DND-41 (cell line): ENCODE measurements around the gene POR.
A peak's percentile ranks its signal among the peaks of the same experiment; 100 is the strongest.

Source experiments
- ATAC-seq: fragments of 200-7000 bp; cut with Tn5 transposase; 3 replicates; pipeline ENCODE4 v1.9.1; 2021; ENCODE audit warnings: low read depth; ENCODE audit not compliant: insufficient read depth
- DNase-seq: peaks from one replicate; pipeline ENCODE4 v3.0.0-alpha.2; 2020
- H2AFZ ChIP-seq: 2 replicates; pipeline ENCODE4 v1.6.0; 2012; ENCODE audit warnings: low read depth, low read length
- H3K27ac ChIP-seq: 2 replicates; pipeline ENCODE4 v1.5.1; 2012; ENCODE audit warnings: low read length, inconsistent platforms
- H3K27me3 ChIP-seq: fragments of 200-600 bp; sonication (generic); 2 replicates; pipeline ENCODE4 v1.6.0; 2012; ENCODE audit warnings: low read length, mild to moderate bottlenecking, inconsistent platforms; ENCODE audit not compliant: insufficient read depth, poor library complexity
- H3K36me3 ChIP-seq: 2 replicates; pipeline ENCODE4 v1.5.1; 2012; ENCODE audit warnings: low read length, inconsistent platforms; ENCODE audit not compliant: insufficient read depth
- H3K4me1 ChIP-seq: 2 replicates; pipeline ENCODE4 v1.5.1; 2012; ENCODE audit warnings: mild to moderate bottlenecking, low read length; ENCODE audit not compliant: insufficient read depth
- H3K4me2 ChIP-seq: 2 replicates; pipeline ENCODE4 v1.6.0; 2012; ENCODE audit warnings: mild to moderate bottlenecking, moderate library complexity, low read length, inconsistent platforms; ENCODE audit not compliant: insufficient read depth
- H3K4me3 ChIP-seq, 2 experiments: fragments of 200-600 bp in 1 of 2; shearing (Covaris generic) in 1 of 2; 2 replicates each; pipeline ENCODE4 v1.5.1; 2012 to 2016; ENCODE audit warnings: inconsistent platforms in 2 of 2, low read length in 2 of 2, mild to moderate bottlenecking in 2 of 2, low read depth in 1 of 2, moderate library complexity in 1 of 2
- H3K79me2 ChIP-seq: 2 replicates; pipeline ENCODE4 v1.6.0; 2012; ENCODE audit warnings: low read length, inconsistent platforms; ENCODE audit not compliant: insufficient read depth
- H3K9ac ChIP-seq: 2 replicates; pipeline ENCODE4 v1.6.0; 2012; ENCODE audit warnings: low read depth, mild to moderate bottlenecking, inconsistent platforms, low read length, moderate library complexity
- H3K9me3 ChIP-seq: 2 replicates; pipeline ENCODE4 v1.5.1; 2012; ENCODE audit warnings: low read length, moderate library complexity, mild to moderate bottlenecking, inconsistent platforms; ENCODE audit not compliant: insufficient read depth, severe bottlenecking
- H4K20me1 ChIP-seq: 2 replicates; pipeline ENCODE4 v1.6.0; 2012; ENCODE audit warnings: low read length; ENCODE audit not compliant: insufficient read depth
- CTCF ChIP-seq: IDR thresholded peaks from 2 replicates; pipeline ENCODE4 v1.5.1; 2012; ENCODE audit warnings: borderline replicate concordance, low read length, moderate library complexity, mild to moderate bottlenecking; ENCODE audit not compliant: poor library complexity, severe bottlenecking; ENCODE audit errors: extremely low read depth
- EZH2 ChIP-seq: IDR thresholded peaks from 3 replicates; pipeline ENCODE4 v1.6.1; 2012; ENCODE audit warnings: borderline replicate concordance, low read depth, mild to moderate bottlenecking, moderate library complexity, low read length, inconsistent platforms; ENCODE audit not compliant: severe bottlenecking

Gene POR

DNA sequence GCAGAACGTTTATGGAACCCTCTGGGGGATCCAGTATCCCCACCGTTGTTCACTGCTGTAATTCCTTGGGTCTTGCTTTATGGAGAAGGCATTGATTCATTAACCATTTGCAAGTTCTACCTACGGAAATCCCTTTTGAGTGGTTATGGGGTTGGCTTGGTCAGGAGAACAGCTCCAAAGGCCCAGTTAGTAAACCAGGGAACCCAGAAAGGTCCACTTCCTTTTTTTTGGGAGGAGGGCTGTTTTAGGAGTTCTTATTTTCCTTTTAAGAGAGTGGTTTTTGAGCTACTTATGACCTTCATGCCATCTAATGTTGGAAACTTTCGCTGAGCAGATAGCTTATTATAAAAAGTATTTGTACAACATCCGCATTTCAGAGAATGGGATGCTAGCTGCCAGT is 1.3 kb downstream of the POR start:
- H3K27ac ChIP-seq, result no peak overlapping the region
- peaks cover 13% of the 10 kb centered on the region for H3K79me2 ChIP-seq
- no peak for ATAC-seq

GRCh38 chr7:75916685-75917634 is 2.0 kb downstream of the POR start:
- no peaks in the 10 kb centered on the region for H3K27me3 ChIP-seq
- ATAC-seq (no peak), DNase-seq (no peak)
- peaks cover 13% of the 10 kb centered on the region for H3K79me2 ChIP-seq
- H3K4me3 ChIP-seq, result no peak overlapping the region
- H3K9me3 ChIP-seq, result no peaks in the 10 kb centered on the region
- peaks cover 10% of the 10 kb centered on the region for H4K20me1 ChIP-seq
- no peak overlapping the region for H2AFZ ChIP-seq
- peaks cover 26% of the 10 kb centered on the region for H3K4me1 ChIP-seq
- no peak overlapping the region for H3K4me2 ChIP-seq
- no peaks in the 10 kb centered on the region for H3K36me3 ChIP-seq
- H3K9ac ChIP-seq, result no peak overlapping the region
- no peak overlapping the region for H3K27ac ChIP-seq
- TF ChIP-seq EZH2 (no peak), CTCF (no peak)

More for the DNA sequence above, 1.3 kb downstream of the POR start:
- Histone ChIP-seq H3K36me3 (no peaks in the 10 kb centered on the region), H3K9ac (peak overlapping the region; percentile 82; the same call in 1 of the 2 replicates), H3K4me2 (peak overlapping the region; percentile 88), H2AFZ (no peak overlapping the region), H4K20me1 (peaks cover 4% of the 10 kb centered on the region; the same call in 1 of the 2 replicates), H3K4me3 (peak overlapping the region in 1 of 2 experiments; percentile 76; a peak in 3 of 4 replicates), H3K9me3 (no peaks in the 10 kb centered on the region), H3K27me3 (no peaks in the 10 kb centered on the region), H3K4me1 (peaks cover 26% of the 10 kb centered on the region)
- no peak for TF ChIP-seq CTCF
- no peak for DNase-seq

DNA sequence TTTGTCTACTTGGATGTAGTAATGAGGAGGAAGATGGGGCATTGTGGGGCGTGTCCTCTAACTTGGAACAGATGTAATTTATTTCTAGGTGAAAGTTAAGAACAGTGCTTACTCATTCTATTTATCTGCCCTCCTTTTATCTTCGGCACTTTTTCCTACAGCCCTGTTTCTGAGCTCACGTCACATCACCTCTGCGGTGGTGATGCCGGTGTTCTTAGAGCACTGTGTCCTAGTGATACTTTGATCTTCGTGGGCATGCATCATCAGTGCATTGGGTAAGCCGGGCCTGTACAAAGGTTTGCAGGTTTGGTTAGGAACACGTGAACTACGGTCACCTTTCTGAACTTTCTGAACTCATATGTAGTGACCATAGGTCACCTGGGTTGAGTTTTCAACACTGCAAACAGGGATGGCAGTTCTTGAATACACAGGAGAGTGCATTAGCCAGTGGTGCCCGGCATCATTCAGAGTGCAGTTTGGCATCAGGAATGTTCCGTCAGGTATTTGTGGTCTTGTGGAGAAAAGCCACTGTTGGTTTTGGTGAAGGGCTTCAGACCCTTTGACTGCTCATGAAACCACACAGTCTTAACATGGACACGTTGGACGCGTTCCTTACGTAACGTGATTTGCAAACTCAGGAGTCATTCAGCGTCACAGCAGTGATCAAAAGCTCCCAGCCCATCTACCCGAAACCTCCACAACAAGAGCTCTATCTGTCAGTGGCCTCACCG is 5.6 kb downstream of the POR start:
- H3K36me3 ChIP-seq, result no peaks in the 10 kb centered on the region
- DNase-seq (no peak), ATAC-seq (no peak)
- H3K79me2 ChIP-seq, result peaks cover 13% of the 10 kb centered on the region
- H3K4me3 ChIP-seq, result no peak overlapping the region
- no peak overlapping the region for H3K9ac ChIP-seq
- TF ChIP-seq EZH2 (no peak), CTCF (no peak)
- peaks cover 14% of the 10 kb centered on the region for H4K20me1 ChIP-seq
- H3K27me3 ChIP-seq, result no peaks in the 10 kb centered on the region
- H2AFZ ChIP-seq, result no peak overlapping the region
- peaks cover 10% of the 10 kb centered on the region for H3K4me1 ChIP-seq
- H3K27ac ChIP-seq, result no peak overlapping the region
- H3K9me3 ChIP-seq, result no peaks in the 10 kb centered on the region
- H3K4me2 ChIP-seq, result no peak overlapping the region
